Stimulated activated CD4-positive, alpha-beta T cell treated with anti-CD3 and anti-CD28 coated beads, Interleukin-2, amount 100 ng/mL, for 48 hours (primary cell): ENCODE measurements around the gene MAGI1.

Experiments used
- DNase-seq, 2 donors: peaks; one replicate each; pipeline ENCODE4 v3.0.0-alpha.2; 2020

Gene MAGI1

DNA sequence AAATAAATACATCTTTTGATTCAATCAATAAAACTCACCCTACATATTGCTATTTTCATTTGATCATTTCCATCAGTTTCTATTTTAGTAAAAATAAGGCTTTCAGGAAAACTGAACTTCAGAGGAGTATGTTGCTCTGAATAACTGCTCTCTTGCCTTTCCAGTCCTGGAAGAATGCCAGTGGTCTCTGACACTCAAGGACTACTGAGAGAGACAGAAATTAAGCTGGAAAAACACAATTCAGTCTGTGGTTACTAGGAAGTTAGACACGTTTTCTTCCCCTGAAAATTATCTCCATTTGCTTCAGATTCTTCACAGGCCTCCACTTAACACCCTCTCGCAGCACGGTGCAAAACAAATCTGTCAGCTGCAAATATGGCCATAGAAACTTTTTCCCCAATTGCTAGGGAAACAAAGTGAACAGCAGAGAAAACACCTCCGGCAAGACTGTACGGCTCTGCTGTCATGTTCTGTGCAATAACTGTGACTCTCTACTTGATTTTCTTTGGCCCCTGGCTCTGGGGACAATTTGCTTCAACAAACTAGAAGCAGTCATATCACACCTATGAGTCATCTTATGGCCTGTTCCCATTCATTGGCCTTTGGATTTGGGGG is 353.0 kb downstream of the MAGI1 start:
- DNase-seq, result no peak

DNA sequence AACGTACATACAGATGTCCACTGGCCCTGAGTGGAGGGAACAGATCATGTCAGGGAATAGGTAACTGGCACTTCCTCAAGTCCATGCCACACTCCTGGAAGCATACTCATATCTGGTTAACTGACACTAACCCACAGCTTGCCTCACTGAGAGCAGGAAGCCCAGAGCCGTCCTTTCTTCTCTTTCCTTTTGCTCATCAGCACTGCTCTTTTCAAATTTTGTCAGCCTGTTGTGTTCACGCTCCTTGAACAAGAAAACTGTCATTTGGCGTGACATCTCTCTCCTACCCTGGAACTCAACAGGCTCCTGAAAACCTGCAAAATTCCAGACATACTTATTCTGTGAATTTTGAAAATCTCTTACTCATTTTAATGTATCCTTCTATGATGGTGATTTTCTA is 360.2 kb downstream of the MAGI1 start:
- no peak for DNase-seq

DNA sequence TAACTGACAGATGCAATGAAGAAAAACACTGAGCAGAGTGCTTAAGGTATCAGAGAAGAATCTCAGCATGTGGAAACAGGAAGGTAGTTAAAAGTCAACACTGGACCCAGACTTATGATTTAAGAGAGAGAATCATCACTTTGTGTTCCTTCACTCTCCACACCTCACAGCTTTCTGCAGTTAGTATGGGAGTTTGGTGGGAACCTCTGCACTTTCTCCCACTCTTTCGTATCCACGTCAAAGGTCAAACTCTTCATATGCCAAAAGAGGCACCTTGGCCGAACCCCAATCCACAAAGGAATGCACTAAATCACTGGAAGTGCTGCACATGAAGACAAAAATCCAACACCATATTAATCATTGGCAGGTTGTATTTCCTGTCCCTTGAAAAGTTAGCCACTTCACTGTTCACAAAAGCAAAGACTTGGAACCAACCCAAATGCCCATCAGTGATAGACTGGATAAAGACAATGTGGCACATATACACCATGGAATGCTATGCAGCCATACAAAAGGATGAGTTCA is 361.2 kb downstream of the MAGI1 start:
- DNase-seq, result no peak

DNA sequence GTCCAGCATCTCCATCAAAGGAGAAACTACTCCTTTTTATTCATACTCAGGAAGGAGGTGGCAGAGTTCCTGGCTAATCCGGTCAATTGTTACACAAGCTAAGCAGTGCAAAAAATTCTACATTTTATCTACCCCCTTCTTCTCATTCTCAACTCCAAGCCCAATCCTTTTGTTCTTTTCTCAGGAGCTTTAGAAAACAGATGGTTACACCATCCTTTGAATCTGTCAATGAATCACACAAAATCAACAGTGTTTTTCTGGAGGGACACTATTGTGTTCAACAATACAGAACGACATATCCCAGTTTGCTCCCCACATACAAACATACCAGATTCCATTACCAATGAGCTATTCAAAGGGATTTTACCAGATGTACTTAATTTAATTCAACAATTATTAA is 362.1 kb downstream of the MAGI1 start:
- no peak for DNase-seq

DNA sequence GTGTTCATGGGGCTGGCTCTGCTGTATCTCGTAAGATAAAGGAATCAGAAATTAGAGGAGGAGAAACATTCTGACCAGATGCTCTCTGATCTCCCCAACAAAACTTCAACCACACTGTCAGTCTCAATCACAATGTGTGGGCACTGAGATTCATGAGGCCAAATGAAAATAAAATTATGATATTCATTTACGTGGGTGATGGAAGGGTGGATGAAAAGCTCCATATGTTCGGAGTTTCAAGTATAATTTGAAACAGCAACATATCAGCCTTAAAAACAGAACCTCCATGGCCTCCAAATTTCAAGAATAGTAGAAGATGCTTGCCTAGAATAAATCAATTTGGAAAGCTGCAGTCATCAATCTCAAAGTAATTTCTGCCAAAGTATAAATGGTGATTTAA is 363.7 kb downstream of the MAGI1 start:
- no peak for DNase-seq

GRCh38 chr3:65674226-65674625 is 364.5 kb downstream of the MAGI1 start:
- DNase-seq, result no peak

DNA sequence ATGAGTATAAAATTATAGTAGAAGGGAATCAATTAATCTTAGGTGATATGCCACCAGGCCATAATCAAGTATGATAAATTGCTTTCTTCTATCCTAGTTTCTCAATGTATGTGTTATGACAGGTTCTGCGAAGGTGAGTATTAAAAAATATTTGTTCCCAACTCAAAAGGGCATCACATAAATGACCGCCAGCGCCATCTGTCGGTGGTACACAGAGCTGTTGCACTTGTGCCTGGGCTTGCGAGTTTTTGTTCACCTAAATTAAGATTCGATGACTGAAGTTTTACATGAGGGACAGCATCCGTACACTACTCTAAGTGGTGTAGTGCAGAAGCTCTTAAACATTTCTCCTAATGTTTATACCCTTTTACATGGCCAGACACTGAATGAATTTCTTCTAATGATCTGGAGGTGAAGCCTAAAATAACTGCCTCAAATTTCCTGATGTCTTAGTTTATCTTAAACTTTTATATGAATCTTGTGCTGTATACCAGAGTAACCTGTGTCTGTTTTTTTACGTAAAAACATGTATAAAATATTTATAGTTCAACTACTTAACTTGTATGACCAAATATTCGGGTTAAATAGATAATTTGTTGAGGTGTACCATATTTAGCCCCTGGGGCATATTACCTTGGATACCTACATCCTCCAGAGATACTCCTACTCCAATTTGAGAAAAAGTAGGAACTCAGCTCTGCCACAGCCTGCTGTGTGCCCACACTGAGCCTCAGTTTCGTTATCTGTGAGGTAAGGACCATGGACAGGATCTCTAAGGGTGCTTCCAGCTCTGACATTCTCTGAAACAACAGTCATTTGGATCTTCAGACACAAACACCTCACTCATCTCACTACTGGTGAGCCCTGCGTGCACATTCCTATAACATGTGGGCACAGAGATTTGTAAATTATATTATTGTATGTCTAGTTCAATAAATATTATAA is 365.6 kb downstream of the MAGI1 start:
- DNase-seq, result peak; percentile 1 to 18

DNA sequence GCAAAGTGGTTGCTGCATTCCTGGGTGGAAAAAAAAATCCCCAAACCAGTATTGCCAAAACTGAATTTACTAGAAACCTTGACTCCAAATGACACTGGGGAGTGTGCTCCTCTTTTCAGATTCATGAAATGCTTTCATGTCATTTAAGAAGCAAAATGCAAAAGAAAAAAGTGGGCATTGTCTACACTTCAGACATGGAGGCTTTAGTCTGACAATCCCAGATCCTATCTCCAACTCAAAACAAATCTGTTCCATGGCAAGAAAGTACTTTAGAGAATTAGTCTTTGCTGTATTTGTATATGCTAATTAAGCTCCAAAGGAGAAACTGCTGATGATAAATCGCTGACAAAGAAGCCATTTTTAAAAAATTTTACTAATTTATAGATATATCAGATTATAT is 366.7 kb downstream of the MAGI1 start:
- DNase-seq, result no peak

- no peak for DNase-seq
Measured at GRCh38 chr3:65671004-65671403, 367.7 kb downstream of the MAGI1 start.

DNA sequence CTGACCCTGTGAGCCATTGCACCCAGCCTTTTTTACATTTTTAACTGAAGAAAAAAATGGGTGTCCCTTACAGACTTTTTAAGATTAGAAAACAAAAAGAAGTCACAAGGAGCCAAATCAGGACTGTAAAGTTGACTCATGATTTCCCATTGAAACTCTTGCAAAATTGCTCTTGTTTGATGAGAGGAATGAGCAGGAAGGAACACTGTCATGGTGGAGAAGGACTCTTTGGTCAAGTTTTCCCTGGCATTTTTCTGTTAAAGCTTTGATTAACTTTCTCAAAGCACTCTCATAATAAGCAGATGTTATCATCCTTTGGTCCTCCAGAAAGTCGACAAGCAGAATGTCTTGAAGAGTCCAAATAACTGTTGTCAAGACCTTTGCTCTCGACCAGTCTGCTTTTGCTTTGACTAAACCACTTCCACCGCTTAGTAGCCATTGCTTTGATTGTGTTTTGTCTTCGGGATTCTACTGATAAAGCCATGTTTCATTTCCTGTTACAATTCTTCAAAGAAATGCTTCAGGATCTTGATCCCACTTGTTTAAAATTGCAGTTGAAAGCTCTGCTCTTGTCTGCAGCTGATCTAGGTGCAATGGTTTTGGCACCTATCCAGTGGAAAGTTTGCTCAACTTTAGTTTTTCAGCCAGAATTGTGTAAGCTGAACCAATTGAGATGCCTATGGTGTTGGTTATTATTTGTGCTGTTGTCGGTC is 369.4 kb downstream of the MAGI1 start:
- no peak for DNase-seq

DNA sequence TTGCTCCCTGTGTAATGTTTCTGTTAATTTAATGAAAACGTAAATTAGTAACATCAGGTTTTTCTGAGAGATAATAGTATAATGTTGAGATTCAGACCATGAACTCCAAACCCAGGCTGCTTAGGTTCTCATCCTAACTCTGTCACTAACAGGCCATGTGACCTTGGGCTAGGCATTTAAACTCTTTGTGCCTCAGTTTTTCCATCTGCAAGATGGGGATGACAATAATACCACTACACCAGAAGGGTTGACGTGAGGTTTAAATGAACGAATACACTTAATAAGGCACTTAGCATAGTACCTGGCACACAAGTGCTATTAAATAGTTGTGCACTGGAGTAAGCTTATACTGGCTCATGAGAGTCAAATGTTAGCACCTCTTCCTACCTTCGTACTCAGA is 370.8 kb downstream of the MAGI1 start:
- no peak for DNase-seq

DNA sequence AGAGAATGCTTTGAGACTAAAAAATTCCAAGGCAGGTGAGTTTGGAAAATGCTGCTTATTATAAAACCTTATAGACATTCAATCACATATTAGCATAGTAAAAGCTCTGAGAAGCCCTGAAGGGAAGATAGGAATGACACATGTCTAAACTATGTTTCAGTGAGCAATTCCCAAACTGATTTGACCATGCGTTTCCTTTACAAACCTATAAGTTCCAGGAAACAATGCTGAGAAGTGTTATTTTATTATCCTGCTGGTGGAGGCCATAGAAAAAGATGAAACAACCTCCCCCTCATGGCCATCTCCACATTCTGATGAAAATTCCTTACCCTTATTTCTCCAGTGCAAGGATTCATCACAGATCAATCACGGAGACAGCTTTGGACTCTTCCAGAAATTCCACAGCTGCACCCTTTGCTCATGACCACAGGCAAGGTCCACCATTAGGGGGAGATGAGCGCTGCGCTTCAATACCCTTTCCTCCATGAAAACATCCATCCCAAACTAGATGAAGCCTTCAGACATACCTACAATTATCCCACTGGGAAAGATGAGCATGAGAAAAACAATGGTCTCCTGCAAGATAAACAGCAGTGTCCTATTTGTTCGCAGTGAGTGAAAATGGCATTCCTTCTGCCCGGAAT is 372.1 kb downstream of the MAGI1 start:
- no peak for DNase-seq

- no peak for DNase-seq
Measured at GRCh38 chr3:65665915-65666314, 372.8 kb downstream of the MAGI1 start.

DNA sequence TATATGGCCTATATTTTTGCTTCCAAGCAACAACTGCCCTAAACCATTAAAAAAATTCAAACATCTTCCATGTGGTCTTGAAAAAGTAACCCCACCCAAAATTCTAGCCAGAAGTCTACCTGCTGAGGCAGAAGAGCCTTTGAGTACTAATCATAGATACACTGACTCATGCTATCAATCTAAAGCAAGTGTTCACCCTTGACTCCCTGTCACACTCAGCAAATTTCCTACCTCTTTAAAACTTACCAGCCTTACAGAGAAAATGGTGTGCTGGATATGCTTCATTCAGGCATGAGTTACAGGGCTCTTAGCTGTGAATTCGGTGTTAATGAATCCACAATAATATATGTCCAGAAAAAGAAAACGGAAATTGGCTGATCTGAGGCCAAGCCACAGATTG is 373.8 kb downstream of the MAGI1 start:
- DNase-seq, result no peak

- DNase-seq, result no peak
Measured at GRCh38 chr3:65664446-65664845, 374.3 kb downstream of the MAGI1 start.

DNA sequence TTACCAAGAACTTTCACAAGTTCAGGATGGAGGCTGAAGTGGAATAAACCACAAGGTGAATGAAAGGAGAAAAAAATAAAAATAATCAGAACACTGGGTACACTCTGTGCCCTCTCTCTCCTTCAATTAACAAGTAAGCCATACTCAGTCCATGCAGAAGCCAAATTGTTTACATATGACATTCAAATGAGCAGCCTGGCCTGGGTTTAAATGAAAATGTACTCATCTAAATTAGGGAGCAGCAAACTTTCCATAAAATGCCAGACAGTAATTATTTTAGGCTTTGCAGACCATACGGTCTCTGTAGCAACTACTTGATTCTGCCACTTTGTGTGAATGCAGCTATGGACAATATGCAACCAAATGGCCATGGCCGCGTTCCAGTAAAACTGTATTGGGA is 376.6 kb downstream of the MAGI1 start:
- no peak for DNase-seq

GRCh38 chr3:65660000-65660598 is 378.6 kb downstream of the MAGI1 start:
- DNase-seq, result no peak

DNA sequence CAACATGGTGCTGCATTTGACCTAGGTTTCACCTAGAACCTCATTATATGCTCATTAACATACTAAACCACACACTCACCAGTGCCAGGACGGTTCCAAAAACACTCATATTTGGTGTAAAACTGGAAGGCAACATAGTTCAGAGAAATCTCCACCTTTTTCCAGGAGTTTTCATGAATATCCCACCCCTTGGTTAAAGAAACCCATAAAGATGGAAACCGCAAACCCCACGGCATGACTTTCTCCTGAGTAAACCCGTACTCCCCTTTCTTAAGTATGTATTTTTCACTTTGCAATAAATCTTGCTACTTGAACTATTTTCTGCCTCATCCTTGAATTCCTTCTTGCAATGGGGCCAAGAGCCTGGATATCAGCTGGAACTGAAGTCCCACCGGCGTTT is 379.3 kb downstream of the MAGI1 start:
- DNase-seq, result no peak

DNA sequence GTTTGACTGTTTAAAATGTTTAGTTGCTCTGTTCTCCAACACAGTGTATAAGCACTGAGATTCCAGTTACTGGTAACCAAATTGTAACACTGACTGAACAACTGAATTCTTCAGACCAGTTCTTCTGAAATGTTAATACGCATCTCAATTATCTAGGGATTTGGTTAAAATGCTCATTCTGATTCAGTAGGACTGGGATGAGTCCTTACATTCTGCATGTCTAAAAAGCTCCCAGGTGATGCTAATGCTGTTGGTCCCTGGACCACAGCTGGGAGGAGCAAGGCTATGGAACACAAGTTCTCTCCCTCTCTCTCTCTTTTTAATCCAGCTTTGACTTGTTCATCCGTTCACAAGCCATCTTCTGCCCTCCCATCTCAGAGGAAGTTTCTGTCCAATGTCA is 380.3 kb downstream of the MAGI1 start:
- DNase-seq, result no peak

- no peak for DNase-seq
Measured at GRCh38 chr3:65655061-65655460, 383.7 kb downstream of the MAGI1 start.

GRCh38 chr3:65653731-65654130 is 385.0 kb downstream of the MAGI1 start:
- no peak for DNase-seq

GRCh38 chr3:65650247-65650646 is 388.5 kb downstream of the MAGI1 start:
- DNase-seq, result no peak

GRCh38 chr3:65647369-65647768 is 391.3 kb downstream of the MAGI1 start:
- DNase-seq, result no peak
